ENCODE results near the gene HBG2. TPM values are rescaled to one million over a fixed set of nuclear protein-coding genes. Genes with fewer than 3 reads are reported as not detected.

Gene HBG2
- total and polyA plus RNA-seq, 2 of the 8 experiments (the other 6 are each of a cell fraction or from before 2014, with no cell fraction given): 0.23 TPM; not detected in 1

- TF ChIP-seq CHD7 (IDR thresholded peaks at IDR 0.05; ENCODE audit: insufficient replicate concordance, low read length) (no peak), RBBP5 (IDR thresholded peaks at IDR 0.05; ENCODE audit: borderline replicate concordance, low read depth, low read length) (no peak), SP2 (IDR thresholded peaks at IDR 0.05; ENCODE audit: low read length) (no peak), SAP30 (IDR thresholded peaks at IDR 0.05; ENCODE audit: insufficient read depth, insufficient replicate concordance, low read length) (no peak), ATF3 (IDR thresholded peaks at IDR 0.05; ENCODE audit: insufficient read depth, low read depth, low read length) (no peak), GTF2F1 (IDR thresholded peaks at IDR 0.05; ENCODE audit: borderline replicate concordance, low read depth, low read length) (no peak), GABPA (IDR thresholded peaks at IDR 0.05; ENCODE audit: borderline replicate concordance, insufficient read depth, low read length) (no peak), KDM4A (IDR thresholded peaks at IDR 0.05; ENCODE audit: low read depth, low read length, severe bottlenecking) (no peak), SP4 (IDR thresholded peaks at IDR 0.05; ENCODE audit: low read length) (no peak), TBP (IDR thresholded peaks at IDR 0.05; ENCODE audit: low read depth, low read length) (no peak), MAX (IDR thresholded peaks at IDR 0.05) (no peak)
Measured at GRCh38 chr11:5240056-5240455, 14.5 kb downstream of the HBG2 start (continued).
